ENCODE results near the gene SF3B4. TPM values are rescaled to one million over a fixed set of nuclear protein-coding genes. Genes with fewer than 3 reads are reported as not detected.

The SF3B4 gene
- total and polyA plus RNA-seq, 2 of the 8 experiments (the other 6 are each of a cell fraction or from before 2014, with no cell fraction given): 81.1 to 122 TPM

DNA sequence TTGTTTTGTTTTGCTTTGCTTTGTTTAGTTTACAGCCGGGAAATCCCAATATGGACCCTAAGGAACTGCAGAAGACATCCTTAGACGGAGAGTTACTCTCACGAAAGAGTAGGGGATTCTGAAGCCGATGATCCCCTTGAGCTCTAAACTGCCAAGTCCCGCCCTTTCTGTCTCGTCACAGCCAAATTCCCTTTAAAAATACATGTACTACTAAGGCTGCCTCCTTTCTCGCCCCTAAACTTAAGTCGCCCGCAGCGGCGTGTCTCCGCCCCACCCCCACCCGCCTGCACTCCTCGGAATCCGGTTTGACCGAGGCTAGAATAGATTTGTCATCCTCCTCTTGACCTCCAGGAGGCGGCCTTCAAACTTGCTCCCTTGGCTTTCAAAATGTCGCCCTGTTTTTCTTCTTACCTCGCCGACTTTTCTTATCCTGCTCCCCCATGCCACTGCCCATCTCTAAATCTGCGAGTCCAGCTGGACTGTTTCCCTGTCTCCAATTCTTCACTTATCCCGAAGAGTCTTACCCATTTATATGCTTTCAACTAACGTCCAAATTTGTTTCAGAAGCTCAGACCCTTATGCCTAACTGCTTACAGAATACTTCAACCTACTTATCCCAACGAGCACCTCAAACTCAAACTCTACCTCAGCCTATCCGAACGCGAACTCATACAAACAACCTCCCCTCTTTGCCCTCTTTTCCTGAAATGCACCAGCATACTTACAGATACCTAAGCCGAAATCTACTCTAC is 39.2 kb downstream of the SF3B4 start:
- WGBS, 2 experiments (ENCODE audit: extremely low coverage in 1 of 2, insufficient coverage in 1 of 2, insufficient read length in 1 of 2, insufficient replicate concordance in 2 of 2, low coverage in 1 of 2, low lambda C conversion rate in 2 of 2, missing lambda C conversion rate in 1 of 2): 3% methylated on average over 26 of the region's 28 CpGs; no CpG with 5 or more reads in 1 of the 2 experiments
- CTCF ChIA-PET (ENCODE audit: partially characterized antibody): interaction anchor here (0.6 to 3.0 kb wide), 16 partner anchors 10 to 299 kb away, joined by 3 to 14 read pairs (median 4); partner anchors contain the start of gene OTUD7B
- H3K9me3 ChIP-seq (ENCODE audit: insufficient read depth in 2 of 2, low read depth in 1 of 2, low read length in 1 of 2): no peaks in the 10 kb centered on the region
- TF ChIP-seq TEAD4 (IDR thresholded peaks at IDR 0.05; ENCODE audit: low read depth, low read length) (peak; percentile 77), RBBP5 (IDR thresholded peaks at IDR 0.05; ENCODE audit: borderline replicate concordance, low read depth, low read length) (peak; percentile 86; the same call in 1 of the 2 replicates), YY1 (IDR thresholded peaks at IDR 0.05; ENCODE audit: low read depth, low read length) (peak; percentile 91), JUND (IDR thresholded peaks at IDR 0.05; ENCODE audit: low read length) (0 out of 2 replicates have a peak, but pooled peaks have one; percentile 6), POLR2AphosphoS5 (IDR thresholded peaks at IDR 0.05; ENCODE audit: low read depth, low read length) (peak; percentile 96), EP300 (IDR thresholded peaks at IDR 0.05; ENCODE audit: borderline replicate concordance in 1 of 2, low read depth in 2 of 2, low read length in 2 of 2) (0 out of 3 replicates have a peak, but pooled peaks of 1 of the 2 experiments have one; percentile 68), SP4 (IDR thresholded peaks at IDR 0.05; ENCODE audit: low read length) (no peak; the same call in 1 of the 2 replicates), FOSL1 (IDR thresholded peaks at IDR 0.05; ENCODE audit: insufficient read depth, low read depth, low read length) (no peak), CREB1 (IDR thresholded peaks at IDR 0.05) (peak; percentile 74), TAF1 (IDR thresholded peaks at IDR 0.05; ENCODE audit: low read depth, low read length) (peak; percentile 87)
- TF ChIP-seq, protein P1, sequence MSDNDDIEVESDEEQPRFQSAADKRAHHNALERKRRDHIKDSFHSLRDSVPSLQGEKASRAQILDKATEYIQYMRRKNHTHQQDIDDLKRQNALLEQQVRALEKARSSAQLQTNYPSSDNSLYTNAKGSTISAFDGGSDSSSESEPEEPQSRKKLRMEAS (IDR thresholded peaks at IDR 0.05): 0 out of 2 replicates have a peak, but pooled peaks have one; percentile 38

More for the DNA sequence above, 39.2 kb downstream of the SF3B4 start:
- H3K4me1 ChIP-seq (replicated peaks in 1 of 4; ENCODE audit: control insufficient read depth in 3 of 4, insufficient read depth in 4 of 4, low read length in 3 of 4): peaks cover 0 to 5% (median 0%) of the 10 kb centered on the region in 4 experiments; a peak in 4 of 7 replicates
- no peak for FAIRE-seq
- peak overlapping the region; percentile 76 for H3K4ac ChIP-seq (replicated peaks; ENCODE audit: insufficient read length, low read depth, low read length)
- H2BK12ac ChIP-seq (ENCODE audit: low read depth, low read length): peak overlapping the region; percentile 88
- H3K4me2 ChIP-seq (ENCODE audit: insufficient read depth in 1 of 2, low read depth in 2 of 2, low read length in 2 of 2): peak overlapping the region; percentile 83 to 87
- H3K4me3 ChIP-seq (ENCODE audit: extremely low read depth in 1 of 4, insufficient read depth in 2 of 4, low read depth in 3 of 4, low read length in 4 of 4): peak overlapping the region; percentile 70 to 92 (median 82); a peak in 7 of 8 replicates
- peaks cover 3% of the 10 kb centered on the region; the same call in 1 of the 2 replicates for H3K79me1 ChIP-seq (ENCODE audit: low read depth, low read length)
- H4K91ac ChIP-seq (replicated peaks; ENCODE audit: insufficient read length, low read length): peak overlapping the region; percentile 91
- H3K9ac ChIP-seq (replicated peaks in 1 of 4; ENCODE audit: extremely low read depth in 1 of 4, low read depth in 3 of 4, low read length in 3 of 4): peak overlapping the region; percentile 8 to 93 (median 88)
- H2BK15ac ChIP-seq (ENCODE audit: low read length): peak overlapping the region; percentile 75; the same call in 1 of the 2 replicates
- POLR2A ChIA-PET (ENCODE audit: partially characterized antibody): interaction anchor here (0.7 to 8.5 kb wide), 41 partner anchors 9 to 998 kb away, joined by 3 to 278 read pairs (median 9); partner anchors contain the start of genes BOLA1, CIART, CTXND2 and MTMR11
- H3K14ac ChIP-seq (ENCODE audit: insufficient read length): no peak overlapping the region
- DNase-seq (ENCODE audit: low read depth in 1 of 2, low spot score in 2 of 2): peak; percentile 82 to 87
- 0 out of 4 replicates have a peak, but pooled peaks cover 0 to 4% of the 10 kb centered on the region in 2 experiments for H3K79me2 ChIP-seq (ENCODE audit: control insufficient read depth in 1 of 2, insufficient read depth in 2 of 2, low read length in 2 of 2)
- no peaks in the 10 kb centered on the region for H3K27me3 ChIP-seq (replicated peaks in 1 of 4; ENCODE audit: control insufficient read depth in 3 of 4, extremely low read depth in 1 of 4, insufficient read depth in 3 of 4, low read length in 3 of 4)
- peak overlapping the region; percentile 98 for H3K27ac ChIP-seq (ENCODE audit: low read depth, low read length)
- peak overlapping the region; percentile 59 for H2AFZ ChIP-seq (ENCODE audit: low read length)
- peaks cover 21% of the 10 kb centered on the region for H3K23me2 ChIP-seq (ENCODE audit: low read depth, low read length)
- H2BK5ac ChIP-seq (ENCODE audit: low read depth, low read length): peak overlapping the region; percentile 89
- peak overlapping the region; percentile 89 for H2BK120ac ChIP-seq (replicated peaks; ENCODE audit: low read depth, low read length)
- peak overlapping the region; percentile 68; the same call in 1 of the 2 replicates for H2BK20ac ChIP-seq (ENCODE audit: low read length)
- H4K5ac ChIP-seq (ENCODE audit: insufficient read length, low read depth, low read length): peak overlapping the region; percentile 72
- H3K18ac ChIP-seq (ENCODE audit: extremely low read depth, low read length): peak overlapping the region; percentile 93
- no peak overlapping the region for H3K23ac ChIP-seq (ENCODE audit: insufficient read length)
- H3K56ac ChIP-seq (replicated peaks; ENCODE audit: insufficient read length, low read depth, low read length): peak overlapping the region; percentile 85
- no peaks in the 10 kb centered on the region for H3K36me3 ChIP-seq (ENCODE audit: control insufficient read depth in 2 of 4, insufficient read depth in 4 of 4, low read length in 3 of 4)
- H2AK5ac ChIP-seq (ENCODE audit: low read depth, low read length): peak overlapping the region; percentile 47
- H4K8ac ChIP-seq (ENCODE audit: extremely low read depth, insufficient read depth, low read length): no peak overlapping the region
- H4K20me1 ChIP-seq (replicated peaks in 1 of 2; ENCODE audit: control insufficient read depth in 1 of 2, insufficient read depth in 2 of 2, low read length in 2 of 2): no peaks in the 10 kb centered on the region

Data from H1 (cell line).